Mucosa of descending colon (tissue), 3 donors: Measurements from ENCODE around the gene FGD4. TPM values are rescaled to one million over a fixed set of nuclear protein-coding genes. Genes with fewer than 3 reads are reported as not detected.

Experiments
- ATAC-seq: fragments of 200-7000 bp; cut with Tn5 transposase; one replicate; pipeline ENCODE4 v1.9.1; 2020; ENCODE audit warnings: mild to moderate bottlenecking, moderate library complexity
- DNase-seq, 3 donors: peaks; one replicate each; pipeline ENCODE4 v3.0.0-alpha.2; 2020
- H3K36me3 ChIP-seq: fragments of 200-600 bp; one replicate; pipeline ENCODE4 v1.8.0; 2021; ENCODE audit warnings: low read depth, mild to moderate bottlenecking
- H3K4me1 ChIP-seq: fragments of 200-600 bp; one replicate; pipeline ENCODE4 v1.8.0; 2021; ENCODE audit warnings: low read depth, mild to moderate bottlenecking
- H3K4me3 ChIP-seq: fragments of 200-600 bp; one replicate; pipeline ENCODE4 v1.8.0; 2021; ENCODE audit warnings: mild to moderate bottlenecking
- H3K9me3 ChIP-seq: fragments of 200-600 bp; one replicate; pipeline ENCODE4 v1.8.0; 2021; ENCODE audit warnings: mild to moderate bottlenecking
- CTCF ChIP-seq: fragments of 200-600 bp; IDR thresholded peaks from one replicate; pipeline ENCODE4 v1.8.0; 2022; ENCODE audit warnings: antibody characterized with exemption, mild to moderate bottlenecking
- intact Hi-C, 2 donors: fragments of 100-400 bp; cut with DNase I in 1 of 2; cut with micrococcal nuclease in 1 of 2; formaldehyde crosslinking; loops; one replicate each; pipeline versions ENCODE4 v1.11.0 to v1.11.1; 2022; cut with DNase I, micrococcal nuclease
- total RNA-seq, 3 donors: library from RNA; stranded (reverse); fragmentation: NEBNext Ultra II Directional in 2 of 3; extraction: Animal tissue kit (Norgen Biotek cat#: 25700) in 2 of 3; gene quantifications; one replicate each; pipeline versions ENCODE4 v1.2.1 to v1.2.4, GENCODE V29; 2021 to 2023
- donor health status: DM: no; HTN: no; CAD: no; lungs with moderate emphysema.
- donor health status: DM: no; HTN: no; CAD: no.
- donor health status: DM: no; HTN: yes; CAD: no.

Gene FGD4
- total RNA-seq, 3 donors from 2014 or later, result 31.5 to 66.7 (median 51.7) TPM

- intact Hi-C loops, result no loop called here
- Histone ChIP-seq H3K36me3 (no peaks in the 10 kb centered on the region), H3K4me1 (peaks cover 8% of the 10 kb centered on the region), H3K9me3 (no peaks in the 10 kb centered on the region), H3K4me3 (no peak overlapping the region)
- DNase-seq (no peak), ATAC-seq (no peak)
- TF ChIP-seq CTCF, result no peak
Measured at GRCh38 chr12:32490801-32491200, 91.4 kb downstream of the FGD4 start.

GRCh38 chr12:32493282-32493681, 93.9 kb downstream of the FGD4 start:
- DNase-seq (no peak), ATAC-seq (peak; percentile 35)
- no peak overlapping the region for H3K4me3 ChIP-seq
- intact Hi-C loops, result no loop called here
- H3K9me3 ChIP-seq, result no peaks in the 10 kb centered on the region
- H3K4me1 ChIP-seq, result peaks cover 8% of the 10 kb centered on the region
- H3K36me3 ChIP-seq, result no peaks in the 10 kb centered on the region
- no peak for TF ChIP-seq CTCF

- ATAC-seq (no peak), DNase-seq (no peak)
- no peaks in the 10 kb centered on the region for H3K9me3 ChIP-seq
- H3K4me1 ChIP-seq, result peaks cover 8% of the 10 kb centered on the region
- no peak for TF ChIP-seq CTCF
- H3K4me3 ChIP-seq, result no peak overlapping the region
- intact Hi-C loops, result no loop called here
- no peaks in the 10 kb centered on the region for H3K36me3 ChIP-seq
Measured at GRCh38 chr12:32494656-32495055, 95.3 kb downstream of the FGD4 start.

GRCh38 chr12:32496946-32497345, 97.6 kb downstream of the FGD4 start:
- no peak for TF ChIP-seq CTCF
- Histone ChIP-seq H3K4me3 (no peak overlapping the region), H3K36me3 (no peaks in the 10 kb centered on the region), H3K9me3 (no peaks in the 10 kb centered on the region), H3K4me1 (peaks cover 2% of the 10 kb centered on the region)
- no peak for ATAC-seq
- DNase-seq, result no peak
- intact Hi-C loops, result no loop called here

- no peak overlapping the region for H3K4me3 ChIP-seq
- DNase-seq (no peak), ATAC-seq (no peak)
- H3K9me3 ChIP-seq, result no peaks in the 10 kb centered on the region
- intact Hi-C loops, result no loop called here
- H3K4me1 ChIP-seq, result peaks cover 5% of the 10 kb centered on the region
- H3K36me3 ChIP-seq, result no peaks in the 10 kb centered on the region
- TF ChIP-seq CTCF, result no peak
Measured at GRCh38 chr12:32497864-32498263, 98.5 kb downstream of the FGD4 start.

- ATAC-seq (no peak), DNase-seq (no peak)
- no peaks in the 10 kb centered on the region for H3K9me3 ChIP-seq
- no peak for TF ChIP-seq CTCF
- no peak overlapping the region for H3K4me3 ChIP-seq
- peaks cover 5% of the 10 kb centered on the region for H3K4me1 ChIP-seq
- no peaks in the 10 kb centered on the region for H3K36me3 ChIP-seq
- intact Hi-C loops, result no loop called here
Measured at GRCh38 chr12:32499048-32499447, 99.7 kb downstream of the FGD4 start.
